PC-3 (cell line): ENCODE measurements around the gene DNAJC11.

Source experiments
- EZH2 ChIP-seq: fragments of 300-600 bp; sonication (generic); IDR thresholded peaks from one replicate; pipeline ENCODE4 v1.6.1; 2017; ENCODE audit warnings: antibody characterized with exemption, mild to moderate bottlenecking, low read length; ENCODE audit not compliant: unreplicated experiment
- EZH2phosphoT487 ChIP-seq: fragments of 300-600 bp; sonication (generic); IDR thresholded peaks from 2 replicates; pipeline ENCODE4 v1.6.1; 2018; ENCODE audit warnings: mild to moderate bottlenecking, antibody characterized with exemption, low read length, borderline replicate concordance
- TF ChIP-seq, protein P1 (sequence below): fragments of 300-600 bp; sonication (generic); conservative IDR thresholded peaks from 2 replicates; pipeline ENCODE4 v1.5.1; 2017; ENCODE audit warnings: antibody characterized with exemption, low read depth, mild to moderate bottlenecking, low read length

DNA sequence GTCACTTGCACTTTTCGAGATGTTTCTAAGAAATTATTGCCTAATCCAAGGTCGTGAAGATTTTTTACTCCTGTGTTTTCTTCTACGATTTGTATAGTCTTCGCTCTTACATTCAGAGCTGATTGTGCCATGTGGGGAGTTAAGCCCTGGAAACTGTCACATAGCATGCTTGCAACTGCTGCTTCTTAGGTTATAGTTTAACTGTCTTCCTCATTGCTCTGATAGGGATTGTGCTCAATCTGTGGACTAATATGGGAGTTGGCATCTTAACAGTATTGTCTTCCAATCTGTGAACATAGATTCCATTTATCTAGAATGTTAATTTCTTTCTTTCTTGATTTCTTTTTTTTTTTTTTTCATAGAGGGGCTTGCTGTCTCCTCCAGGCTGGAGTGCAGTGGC, 48.9 kb upstream of the DNAJC11 start:
- TF ChIP-seq, protein P1, sequence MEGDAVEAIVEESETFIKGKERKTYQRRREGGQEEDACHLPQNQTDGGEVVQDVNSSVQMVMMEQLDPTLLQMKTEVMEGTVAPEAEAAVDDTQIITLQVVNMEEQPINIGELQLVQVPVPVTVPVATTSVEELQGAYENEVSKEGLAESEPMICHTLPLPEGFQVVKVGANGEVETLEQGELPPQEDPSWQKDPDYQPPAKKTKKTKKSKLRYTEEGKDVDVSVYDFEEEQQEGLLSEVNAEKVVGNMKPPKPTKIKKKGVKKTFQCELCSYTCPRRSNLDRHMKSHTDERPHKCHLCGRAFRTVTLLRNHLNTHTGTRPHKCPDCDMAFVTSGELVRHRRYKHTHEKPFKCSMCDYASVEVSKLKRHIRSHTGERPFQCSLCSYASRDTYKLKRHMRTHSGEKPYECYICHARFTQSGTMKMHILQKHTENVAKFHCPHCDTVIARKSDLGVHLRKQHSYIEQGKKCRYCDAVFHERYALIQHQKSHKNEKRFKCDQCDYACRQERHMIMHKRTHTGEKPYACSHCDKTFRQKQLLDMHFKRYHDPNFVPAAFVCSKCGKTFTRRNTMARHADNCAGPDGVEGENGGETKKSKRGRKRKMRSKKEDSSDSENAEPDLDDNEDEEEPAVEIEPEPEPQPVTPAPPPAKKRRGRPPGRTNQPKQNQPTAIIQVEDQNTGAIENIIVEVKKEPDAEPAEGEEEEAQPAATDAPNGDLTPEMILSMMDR = no peak
- TF ChIP-seq EZH2 (no peak), EZH2phosphoT487 (no peak)
